Astrocyte of the cerebellum (primary cell): Measurements from ENCODE around the gene TIGD3.
A peak's percentile ranks its signal among the peaks of the same experiment; 100 is the strongest.

Experiments
- DNase-seq: peaks from one replicate; pipeline ENCODE4 v3.0.0-alpha.2; 2011; ENCODE audit warnings: low read depth
- H3K4me3 ChIP-seq: 2 replicates; pipeline ENCODE4 v1.5.1; 2011; ENCODE audit warnings: mild to moderate bottlenecking, low read depth, low read length, moderate library complexity
- CTCF ChIP-seq: IDR thresholded peaks from 2 replicates; pipeline ENCODE4 v1.5.1; 2012; ENCODE audit warnings: low read length, low read depth, moderate library complexity, mild to moderate bottlenecking; ENCODE audit errors: missing control alignments
- in situ Hi-C: cut with HindIII; loops from 2 replicates; pipeline ENCODE4 v1.10.0; 2017; ENCODE audit warnings: low sequenced_read_pairs

Gene TIGD3

GRCh38 chr11:65388731-65389130, 34.2 kb downstream of the TIGD3 start:
- in situ Hi-C loops = no loop called here
- no peak for DNase-seq
- TF ChIP-seq CTCF = no peak
- no peak overlapping the region for H3K4me3 ChIP-seq

GRCh38 chr11:65389294-65389980, 34.9 kb downstream of the TIGD3 start:
- in situ Hi-C loops = no loop called here
- H3K4me3 ChIP-seq = no peak overlapping the region

DNA sequence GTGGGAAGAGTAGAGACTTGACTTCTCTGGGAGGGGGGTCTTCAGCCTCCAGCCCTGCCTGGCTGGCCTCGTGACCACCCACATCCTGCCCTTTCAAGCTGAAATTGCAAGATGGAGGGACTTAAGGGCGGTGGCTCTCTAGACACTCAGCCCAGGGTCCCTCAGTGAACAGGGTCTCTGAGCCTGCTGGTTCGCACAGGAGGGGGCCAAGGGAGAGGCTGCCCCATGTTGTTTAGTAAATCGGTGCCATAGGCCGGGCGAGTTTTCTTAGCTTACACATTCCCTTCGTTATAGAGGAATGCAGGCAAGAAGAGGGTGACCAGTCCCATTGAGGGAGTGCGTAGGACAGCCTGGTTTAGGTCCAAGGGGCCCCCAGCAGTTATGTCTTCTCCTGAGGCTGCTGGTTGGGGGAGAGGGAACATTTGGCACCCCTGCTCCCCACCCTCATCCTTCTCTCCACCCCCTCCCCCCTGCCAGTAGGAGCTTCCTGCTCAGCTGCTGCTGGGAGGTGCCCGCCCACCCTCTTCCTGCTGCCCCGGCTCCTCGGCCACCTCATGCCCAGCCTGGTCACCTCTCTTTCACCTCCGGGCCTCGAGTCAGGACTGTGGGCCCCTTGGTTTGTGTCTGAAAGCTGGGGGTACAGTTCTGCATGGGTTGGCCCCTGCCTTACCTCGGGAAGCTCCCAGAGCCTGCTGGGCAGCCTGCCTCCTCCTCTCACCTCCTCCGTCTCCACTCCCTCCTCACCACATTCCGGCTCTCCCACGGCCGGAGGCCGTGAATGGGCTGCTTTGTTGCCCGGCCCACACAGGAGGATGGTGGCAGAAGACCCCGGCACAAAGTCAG, 35.8 kb downstream of the TIGD3 start:
- in situ Hi-C loops = no loop called here
- DNase-seq = no peak
- TF ChIP-seq CTCF = no peak
- peak overlapping the region; percentile 5 for H3K4me3 ChIP-seq

More at GRCh38 chr11:65389294-65389980, 34.9 kb downstream of the TIGD3 start:
- no peak for TF ChIP-seq CTCF
- no peak for DNase-seq

- peak; percentile 11 for TF ChIP-seq CTCF
- peak overlapping the region; percentile 5 for H3K4me3 ChIP-seq
- in situ Hi-C loops = no loop called here
- DNase-seq = no peak
These were observed 36.4 kb downstream of the TIGD3 start for GRCh38 chr11:65390996-65391395.

DNA sequence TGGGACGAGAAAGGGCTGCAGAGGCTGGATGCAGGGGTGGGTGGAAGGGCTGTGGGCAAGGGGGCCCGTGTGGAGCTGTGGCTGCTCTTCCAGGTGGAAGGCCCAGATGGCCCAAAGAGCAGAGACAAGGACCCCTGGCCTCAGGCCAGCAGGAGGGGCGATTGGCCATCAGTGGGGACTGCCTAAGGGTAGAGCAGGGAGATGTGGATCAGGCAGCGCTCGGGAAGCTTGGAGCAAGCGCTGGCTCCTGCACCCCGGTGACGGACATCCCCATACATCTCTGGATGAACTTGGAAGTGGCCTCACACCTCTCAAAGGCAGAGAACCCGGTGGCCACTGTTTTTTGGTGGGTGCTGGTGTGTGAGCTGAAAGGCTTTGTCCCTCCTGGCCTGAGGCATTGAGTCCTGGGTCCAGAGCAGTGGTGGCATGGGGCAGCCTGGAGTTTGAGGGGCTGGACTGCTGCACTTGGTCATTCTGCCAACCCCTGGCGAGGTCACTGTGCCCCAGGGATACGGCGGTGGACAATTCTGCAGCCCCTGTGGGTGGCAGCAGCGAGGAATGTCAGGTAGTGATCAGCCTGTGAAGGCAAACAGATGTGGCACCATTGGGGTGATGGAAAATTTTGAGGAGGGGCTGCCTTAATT, 37.8 kb downstream of the TIGD3 start:
- no peak for DNase-seq
- no peak overlapping the region for H3K4me3 ChIP-seq
- in situ Hi-C loops = no loop called here
- no peak for TF ChIP-seq CTCF

DNA sequence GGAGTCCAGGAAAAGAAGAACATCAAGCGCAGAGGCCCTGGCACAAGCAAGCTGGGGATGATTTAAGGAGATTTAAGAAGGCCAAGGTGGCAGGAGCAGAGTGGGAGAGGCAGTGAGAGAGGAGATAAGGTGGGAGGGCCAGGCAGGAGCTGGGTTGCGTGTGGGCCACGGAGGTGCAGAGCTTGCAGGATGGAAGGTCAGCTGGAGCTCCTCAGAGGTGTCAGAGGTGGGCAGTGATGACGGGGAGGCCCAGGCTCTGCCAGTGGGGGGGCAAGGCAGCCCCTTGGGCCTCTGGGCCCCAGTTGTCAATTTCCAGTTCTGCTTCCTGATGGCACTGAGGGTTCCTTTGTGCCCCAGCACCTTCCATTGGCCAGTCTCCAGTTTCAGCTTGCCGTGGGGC, 38.3 kb downstream of the TIGD3 start:
- TF ChIP-seq CTCF = no peak
- no peak for DNase-seq
- no peak overlapping the region for H3K4me3 ChIP-seq
- in situ Hi-C loops = no loop called here
